T47D (cell line): Measurements from ENCODE around the gene UBE2O.
"Not testable (repeated sequence)": the region's sequence is repeated elsewhere in the genome, so short reads cannot be mapped to it uniquely, and the experiment has no call there.

Experiments used
- DNase-seq, 2 experiments: peaks; one replicate each; pipeline versions ENCODE4 v3.0.0 to v3.0.0-alpha.2; 2011 to 2012; ENCODE audit warnings: low read depth in 1 of 2, low spot score in 1 of 2
- JUND ChIP-seq: IDR thresholded peaks from 2 replicates; pipeline ENCODE4 v1.6.1; 2012; ENCODE audit warnings: low read depth
- in situ Hi-C: cut with HindIII; loops from 2 replicates; pipeline ENCODE4 v1.10.0; 2016; ENCODE audit warnings: low sequenced_read_pairs, low pct_unique_long_range_greater_than_20kb

Gene UBE2O

GRCh38 chr17:76353004-76353598, 99.9 kb downstream of the UBE2O start:
- peak in 1 of 2 experiments; percentile 66 for DNase-seq

GRCh38 chr17:76351526-76352071, 101.4 kb downstream of the UBE2O start:
- in situ Hi-C loops: no loop called here
- DNase-seq: no peak
- no peak for TF ChIP-seq JUND

More at GRCh38 chr17:76353004-76353598, 99.9 kb downstream of the UBE2O start:
- no peak for TF ChIP-seq JUND
- in situ Hi-C loops: no loop called here

- no peak for TF ChIP-seq JUND
- no peak for DNase-seq
- in situ Hi-C loops: no loop called here
Observed at GRCh38 chr17:76350463-76350862, 102.5 kb downstream of the UBE2O start.

GRCh38 chr17:76346936-76347335, 106.0 kb downstream of the UBE2O start:
- in situ Hi-C loops, DNase-seq: not testable (repeated sequence)

GRCh38 chr17:76345377-76345974, 107.5 kb downstream of the UBE2O start:
- DNase-seq: no peak
- no peak for TF ChIP-seq JUND
- in situ Hi-C loops: no loop called here

- in situ Hi-C loops: no loop called here
- TF ChIP-seq JUND: no peak
Observed at GRCh38 chr17:76343106-76343505, 109.8 kb downstream of the UBE2O start.

GRCh38 chr17:76341301-76341700, 111.7 kb downstream of the UBE2O start:
- in situ Hi-C loops: no loop called here
- DNase-seq: no peak
- no peak for TF ChIP-seq JUND

More at GRCh38 chr17:76343106-76343505, 109.8 kb downstream of the UBE2O start:
- DNase-seq: no peak
